Ishikawa (cell line): ENCODE results near the gene FERMT1.

Experiments used
- CEBPB ChIP-seq: IDR thresholded peaks from 2 replicates; pipeline ENCODE4 v1.6.1; 2012
- EP300 ChIP-seq: IDR thresholded peaks from 2 replicates; pipeline ENCODE4 v1.6.1; 2012; ENCODE audit warnings: borderline replicate concordance
- FOXM1 ChIP-seq: IDR thresholded peaks from 2 replicates; pipeline ENCODE4 v1.6.1; 2012; ENCODE audit warnings: low read depth, borderline replicate concordance
- MAX ChIP-seq: IDR thresholded peaks from 2 replicates; pipeline ENCODE4 v1.6.1; 2012
- NFIC ChIP-seq: IDR thresholded peaks from 2 replicates; pipeline ENCODE4 v1.6.1; 2012
- RAD21 ChIP-seq: IDR thresholded peaks from 2 replicates; pipeline ENCODE4 v1.6.1; 2012; ENCODE audit warnings: low read depth
- REST ChIP-seq: IDR thresholded peaks from 2 replicates; pipeline ENCODE4 v1.6.1; 2012; ENCODE audit warnings: low read depth, mild to moderate bottlenecking
- TAF1 ChIP-seq: IDR thresholded peaks from 2 replicates; pipeline ENCODE4 v1.6.1; 2012; ENCODE audit warnings: low read depth, mild to moderate bottlenecking
- TCF12 ChIP-seq: IDR thresholded peaks from 2 replicates; pipeline ENCODE4 v1.6.1; 2012; ENCODE audit warnings: low read depth
- TEAD4 ChIP-seq: IDR thresholded peaks from 2 replicates; pipeline ENCODE4 v1.6.1; 2012

- TF ChIP-seq NFIC (no peak), MAX (no peak), CEBPB (no peak), FOXM1 (no peak), TCF12 (no peak), TEAD4 (no peak), EP300 (no peak), REST (no peak), RAD21 (no peak), TAF1 (no peak)
Measured at GRCh38 chr20:6100246-6100645, 22.6 kb downstream of the FERMT1 start.
